ENCODE results near the gene UBL4A. TPM values are rescaled to one million over a fixed set of nuclear protein-coding genes. Genes with fewer than 3 reads are reported as not detected.

Gene UBL4A
- total and polyA plus RNA-seq, 9 of the 15 experiments (the other 6 are each of a cell fraction or from before 2014, with no cell fraction given): 15.2 to 140 (median 100) TPM

GRCh38 chrX:154490414-154491083 is 4.1 kb upstream of the UBL4A start, which contains the start of gene SLC10A3 (continued):
- TF ChIP-seq ZBTB40 (IDR thresholded peaks at IDR 0.05) (no peak), ZBTB40 (CRISPR knock-in tag; IDR thresholded peaks at IDR 0.05) (no peak), SP1 (CRISPR knock-in tag; IDR thresholded peaks at IDR 0.05) (peak; percentile 69), VEZF1 (CRISPR knock-in tag; IDR thresholded peaks at IDR 0.05) (peak; percentile 85), MLX (CRISPR knock-in tag; conservative IDR thresholded peaks at IDR 0.05) (0 out of 4 replicates have a peak, but pooled peaks of 1 of the 2 experiments have one; percentile 17), UBTF (IDR thresholded peaks at IDR 0.05; ENCODE audit: borderline replicate concordance in 1 of 2, low read depth in 2 of 2, low read length in 2 of 2) (peak in 1 of 2 experiments; percentile 30; a peak in 1 of 4 replicates), SMAD4 (CRISPR knock-in tag; conservative IDR thresholded peaks at IDR 0.05) (peak; percentile 73), MEIS2 (IDR thresholded peaks at IDR 0.05; ENCODE audit: partially characterized antibody) (peak; percentile 23), FUS (optimal IDR thresholded peaks at IDR 0.05; ENCODE audit: low read depth, low read length) (no peak), MXI1 (IDR thresholded peaks at IDR 0.05; ENCODE audit: low read depth, low read length) (no peak), STAG1 (CRISPR knock-in tag; IDR thresholded peaks at IDR 0.05; ENCODE audit: borderline replicate concordance) (no peak), ATF1 (CRISPR knock-in tag; IDR thresholded peaks at IDR 0.05) (peak; percentile 53), ATF1 (tag; IDR thresholded peaks at IDR 0.05) (peak; percentile 77), ZKSCAN3 (CRISPR knock-in tag; IDR thresholded peaks at IDR 0.05) (no peak)
